C4-2B (cell line): ENCODE results near the gene MAGEB6B.

Experiments used
- ZFX ChIP-seq: fragments of 450-650 bp; IDR thresholded peaks from 2 replicates; pipeline ENCODE4 v1.6.1; 2017
- TF ChIP-seq, protein P1 (sequence below): fragments of 450-650 bp; conservative IDR thresholded peaks from 2 replicates; pipeline ENCODE4 v1.5.1; 2017; ENCODE audit warnings: mild to moderate bottlenecking

DNA sequence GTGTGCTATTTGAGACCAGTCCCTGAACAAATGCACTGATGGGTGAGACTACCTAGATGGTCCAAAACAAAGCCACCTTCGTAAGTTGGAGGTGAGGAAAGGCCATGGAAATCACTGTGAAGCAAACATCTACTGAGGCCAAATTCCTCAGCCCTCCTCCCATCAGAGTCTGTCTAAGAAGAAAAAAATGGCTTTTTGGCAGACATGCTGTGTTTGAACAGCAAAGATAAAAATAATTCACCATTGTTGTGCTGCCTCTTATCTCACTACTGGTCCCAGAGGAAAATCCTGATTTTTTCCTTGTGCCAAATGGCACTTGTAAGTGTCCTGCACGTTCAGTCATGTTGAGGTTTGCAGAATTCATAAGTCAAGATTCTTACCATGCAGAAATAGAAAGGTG, 14.4 kb upstream of the MAGEB6B start:
- TF ChIP-seq, protein P1, sequence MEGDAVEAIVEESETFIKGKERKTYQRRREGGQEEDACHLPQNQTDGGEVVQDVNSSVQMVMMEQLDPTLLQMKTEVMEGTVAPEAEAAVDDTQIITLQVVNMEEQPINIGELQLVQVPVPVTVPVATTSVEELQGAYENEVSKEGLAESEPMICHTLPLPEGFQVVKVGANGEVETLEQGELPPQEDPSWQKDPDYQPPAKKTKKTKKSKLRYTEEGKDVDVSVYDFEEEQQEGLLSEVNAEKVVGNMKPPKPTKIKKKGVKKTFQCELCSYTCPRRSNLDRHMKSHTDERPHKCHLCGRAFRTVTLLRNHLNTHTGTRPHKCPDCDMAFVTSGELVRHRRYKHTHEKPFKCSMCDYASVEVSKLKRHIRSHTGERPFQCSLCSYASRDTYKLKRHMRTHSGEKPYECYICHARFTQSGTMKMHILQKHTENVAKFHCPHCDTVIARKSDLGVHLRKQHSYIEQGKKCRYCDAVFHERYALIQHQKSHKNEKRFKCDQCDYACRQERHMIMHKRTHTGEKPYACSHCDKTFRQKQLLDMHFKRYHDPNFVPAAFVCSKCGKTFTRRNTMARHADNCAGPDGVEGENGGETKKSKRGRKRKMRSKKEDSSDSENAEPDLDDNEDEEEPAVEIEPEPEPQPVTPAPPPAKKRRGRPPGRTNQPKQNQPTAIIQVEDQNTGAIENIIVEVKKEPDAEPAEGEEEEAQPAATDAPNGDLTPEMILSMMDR, result no peak
- no peak for TF ChIP-seq ZFX
